ENCODE results near the gene CRIP3. TPM values are rescaled to one million over a fixed set of nuclear protein-coding genes. Genes with fewer than 3 reads are reported as not detected.

Gene CRIP3
- total and polyA plus RNA-seq, 10 of the 15 experiments (the other 5 are each of a cell fraction or from before 2014, with no cell fraction given): 1.5 to 9.2 (median 2.2) TPM

DNA sequence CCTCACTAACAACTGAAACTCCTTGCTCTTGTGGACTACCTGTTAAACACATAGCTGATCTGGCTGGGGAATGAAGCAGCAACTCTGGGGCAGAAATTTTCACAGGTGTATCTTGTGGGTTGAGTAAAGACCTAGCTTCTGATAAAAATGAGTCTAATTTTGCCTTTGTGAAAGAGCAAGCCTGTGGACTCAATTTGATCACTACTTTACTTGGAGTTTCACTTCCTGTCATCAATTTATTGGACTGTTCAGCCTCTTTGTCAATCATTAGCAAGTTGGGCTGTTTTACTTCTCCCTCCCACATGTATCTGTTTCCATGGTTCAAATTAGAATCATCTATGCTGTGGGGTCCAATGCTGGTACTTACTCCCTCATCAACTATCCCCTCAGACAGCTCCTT is 29.6 kb upstream of the CRIP3 start (continued):
- TF ChIP-seq RFX5 (IDR thresholded peaks at IDR 0.05; ENCODE audit: low read depth, low read length): no peak
- TF ChIP-seq PAX8 (IDR thresholded peaks at IDR 0.05): no peak
- TF ChIP-seq SMC3 (IDR thresholded peaks at IDR 0.05; ENCODE audit: borderline replicate concordance, low read length): no peak
- no peak for TF ChIP-seq CREB1 (IDR thresholded peaks at IDR 0.05; ENCODE audit: low read depth)
- TF ChIP-seq, protein P1, sequence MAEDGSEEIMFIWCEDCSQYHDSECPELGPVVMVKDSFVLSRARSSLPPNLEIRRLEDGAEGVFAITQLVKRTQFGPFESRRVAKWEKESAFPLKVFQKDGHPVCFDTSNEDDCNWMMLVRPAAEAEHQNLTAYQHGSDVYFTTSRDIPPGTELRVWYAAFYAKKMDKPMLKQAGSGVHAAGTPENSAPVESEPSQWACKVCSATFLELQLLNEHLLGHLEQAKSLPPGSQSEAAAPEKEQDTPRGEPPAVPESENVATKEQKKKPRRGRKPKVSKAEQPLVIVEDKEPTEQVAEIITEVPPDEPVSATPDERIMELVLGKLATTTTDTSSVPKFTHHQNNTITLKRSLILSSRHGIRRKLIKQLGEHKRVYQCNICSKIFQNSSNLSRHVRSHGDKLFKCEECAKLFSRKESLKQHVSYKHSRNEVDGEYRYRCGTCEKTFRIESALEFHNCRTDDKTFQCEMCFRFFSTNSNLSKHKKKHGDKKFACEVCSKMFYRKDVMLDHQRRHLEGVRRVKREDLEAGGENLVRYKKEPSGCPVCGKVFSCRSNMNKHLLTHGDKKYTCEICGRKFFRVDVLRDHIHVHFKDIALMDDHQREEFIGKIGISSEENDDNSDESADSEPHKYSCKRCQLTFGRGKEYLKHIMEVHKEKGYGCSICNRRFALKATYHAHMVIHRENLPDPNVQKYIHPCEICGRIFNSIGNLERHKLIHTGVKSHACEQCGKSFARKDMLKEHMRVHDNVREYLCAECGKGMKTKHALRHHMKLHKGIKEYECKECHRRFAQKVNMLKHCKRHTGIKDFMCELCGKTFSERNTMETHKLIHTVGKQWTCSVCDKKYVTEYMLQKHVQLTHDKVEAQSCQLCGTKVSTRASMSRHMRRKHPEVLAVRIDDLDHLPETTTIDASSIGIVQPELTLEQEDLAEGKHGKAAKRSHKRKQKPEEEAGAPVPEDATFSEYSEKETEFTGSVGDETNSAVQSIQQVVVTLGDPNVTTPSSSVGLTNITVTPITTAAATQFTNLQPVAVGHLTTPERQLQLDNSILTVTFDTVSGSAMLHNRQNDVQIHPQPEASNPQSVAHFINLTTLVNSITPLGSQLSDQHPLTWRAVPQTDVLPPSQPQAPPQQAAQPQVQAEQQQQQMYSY (CRISPR knock-in tag; IDR thresholded peaks at IDR 0.05): no peak
- 0 out of 2 replicates have a peak, but pooled peaks have one; percentile 45 for TF ChIP-seq POLR2AphosphoS5 (IDR thresholded peaks at IDR 0.05; ENCODE audit: low read length)
- no peak for TF ChIP-seq ESRRA (IDR thresholded peaks at IDR 0.05; ENCODE audit: low read length)
- peak; percentile 35; the same call in 1 of the 2 replicates for TF ChIP-seq RELB (IDR thresholded peaks at IDR 0.05; ENCODE audit: low read depth)
- TF ChIP-seq KAT2A (conservative IDR thresholded peaks at IDR 0.05; ENCODE audit: control insufficient read depth, low read depth, low read length): no peak
- no peak for TF ChIP-seq KLF5 (IDR thresholded peaks at IDR 0.05; ENCODE audit: partially characterized antibody)
- no peak for TF ChIP-seq EGR1 (IDR thresholded peaks at IDR 0.05; ENCODE audit: borderline replicate concordance in 1 of 2, low read depth in 2 of 2, low read length in 2 of 2)
- TF ChIP-seq MTA2 (IDR thresholded peaks at IDR 0.05; ENCODE audit: low read depth): peak; percentile 80
- TF ChIP-seq ZNF592 (IDR thresholded peaks at IDR 0.05): no peak
- no peak for TF ChIP-seq CHD1 (IDR thresholded peaks at IDR 0.05; ENCODE audit: low read depth, low read length)
- TF ChIP-seq ZBTB4 (CRISPR knock-in tag; IDR thresholded peaks at IDR 0.05): no peak
- no peak for TF ChIP-seq FOXM1 (IDR thresholded peaks at IDR 0.05; ENCODE audit: low read depth, low read length)
